ENCODE measurements around the gene RXRA.

The RXRA gene

DNA sequence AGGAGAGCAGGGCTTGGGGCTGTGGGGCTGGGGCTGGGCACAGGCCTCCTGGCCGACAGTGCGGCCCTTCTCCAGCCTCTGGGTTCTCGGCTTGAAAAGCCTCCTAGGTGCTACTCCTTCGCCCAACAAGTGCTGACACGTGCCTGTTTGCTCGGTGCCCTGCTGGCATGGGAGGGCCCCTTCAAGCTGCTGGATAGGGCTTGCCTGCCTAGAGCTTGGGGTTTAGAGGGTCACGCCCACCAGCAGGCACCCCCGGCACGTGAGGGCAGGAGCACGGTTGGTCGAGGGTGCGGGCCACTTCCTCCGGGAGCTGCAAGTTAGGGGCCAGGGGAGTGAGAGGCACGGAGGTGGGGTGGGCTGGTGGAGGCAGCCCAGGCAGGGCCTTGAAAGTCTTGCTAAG, 106.2 kb downstream of the RXRA start:
- peak overlapping the region in 19 of 21 experiments; percentile 31 to 89 (median 68) for H3K27ac ChIP-seq

DNA sequence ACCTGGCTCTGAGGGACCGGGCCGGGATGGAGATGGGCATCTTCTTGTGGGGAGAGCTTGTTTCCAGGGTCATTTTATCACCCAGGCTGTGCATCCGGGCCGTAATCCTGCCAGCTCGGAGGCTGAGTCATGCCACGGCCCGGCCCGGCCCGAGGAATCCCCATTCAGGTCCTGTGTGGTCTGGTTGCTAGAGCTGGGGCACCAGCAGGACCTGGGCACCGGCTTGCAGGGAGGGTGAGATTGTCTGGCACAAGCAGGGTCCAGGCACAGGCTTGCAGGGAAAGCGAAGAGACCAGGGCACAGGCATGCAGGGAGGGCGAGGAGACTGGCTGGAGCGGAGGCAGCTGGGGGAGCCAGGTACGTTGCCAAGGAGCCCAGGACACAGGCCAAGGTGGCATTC, 106.8 kb downstream of the RXRA start:
- Histone ChIP-seq H3K27ac (peak overlapping the region in 18 of 21 experiments; percentile 35 to 89 (median 70)), H3K4me3 (no peak overlapping the region)

More for the DNA sequence above, 106.2 kb downstream of the RXRA start:
- H3K4me3 ChIP-seq = no peak overlapping the region

GRCh38 chr9:134433909-134434882, 107.9 kb downstream of the RXRA start:
- Histone ChIP-seq H3K4me3 (no peak overlapping the region), H3K27ac (peak overlapping the region in 19 of 21 experiments; percentile 47 to 89 (median 72))

DNA sequence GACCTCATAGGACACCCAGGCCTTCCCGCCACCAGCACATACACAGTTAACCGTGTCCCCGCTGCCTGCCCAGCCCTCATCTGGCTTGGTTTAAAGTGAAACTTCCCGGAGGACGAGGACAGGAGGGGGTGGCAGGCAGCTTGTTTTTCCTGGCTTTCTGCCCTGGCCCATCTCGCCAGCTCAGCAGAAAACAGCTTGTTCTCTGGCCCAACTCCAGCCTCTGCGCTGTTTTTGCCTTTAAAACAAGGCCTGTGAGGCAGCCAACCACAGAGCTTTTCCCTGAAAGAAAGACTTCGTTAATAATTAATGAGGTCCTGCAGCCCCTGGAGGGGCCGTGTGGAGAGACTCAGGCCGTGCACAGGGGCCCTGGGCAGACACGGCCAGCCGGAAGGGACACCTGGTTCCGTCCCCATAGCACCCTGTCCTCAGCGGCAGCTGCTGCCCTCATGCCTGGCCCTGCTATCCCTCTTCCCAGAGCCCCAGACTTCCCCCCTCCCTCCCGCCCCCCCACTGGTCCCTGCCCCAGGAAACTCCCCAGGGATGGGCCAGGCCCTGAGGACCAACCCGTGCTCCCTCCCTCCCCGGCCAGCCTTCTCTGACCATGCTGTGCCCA, 108.7 kb downstream of the RXRA start:
- Histone ChIP-seq H3K27ac (peak overlapping the region in 20 of 21 experiments; percentile 56 to 89 (median 72)), H3K4me3 (no peak overlapping the region)

- H3K27ac ChIP-seq = peak overlapping the region in 20 of 21 experiments; percentile 6 to 89 (median 68)
- H3K4me3 ChIP-seq = no peak overlapping the region
Observed at GRCh38 chr9:134435550-134436378, 109.5 kb downstream of the RXRA start.

GRCh38 chr9:134436379-134436762, 110.1 kb downstream of the RXRA start:
- H3K4me3 ChIP-seq = no peak overlapping the region
- H3K27ac ChIP-seq = peak overlapping the region in 13 of 21 experiments; percentile 25 to 89 (median 62)

DNA sequence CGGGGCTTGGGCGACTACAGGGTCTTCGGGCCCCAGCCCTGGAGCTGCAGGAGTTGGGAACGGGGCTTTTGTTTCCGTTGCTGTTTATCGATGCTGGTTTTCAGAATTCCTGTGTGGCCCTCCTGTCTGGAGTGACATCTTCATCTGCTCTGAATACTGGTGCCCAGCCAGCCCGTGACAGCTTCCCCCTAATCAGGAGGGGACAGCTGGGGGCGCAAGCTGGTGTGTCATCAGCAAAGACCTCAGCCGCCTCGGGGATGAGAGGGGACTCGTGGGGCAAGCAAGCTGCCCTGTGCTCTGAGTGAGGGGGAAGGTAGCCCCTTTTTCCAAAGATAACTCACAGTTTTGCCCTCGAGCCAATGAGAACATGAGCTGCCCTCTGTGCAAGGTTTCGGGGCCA, 110.7 kb downstream of the RXRA start:
- H3K27ac ChIP-seq = peak overlapping the region in 11 of 21 experiments; percentile 25 to 89 (median 58)
- no peak overlapping the region for H3K4me3 ChIP-seq

DNA sequence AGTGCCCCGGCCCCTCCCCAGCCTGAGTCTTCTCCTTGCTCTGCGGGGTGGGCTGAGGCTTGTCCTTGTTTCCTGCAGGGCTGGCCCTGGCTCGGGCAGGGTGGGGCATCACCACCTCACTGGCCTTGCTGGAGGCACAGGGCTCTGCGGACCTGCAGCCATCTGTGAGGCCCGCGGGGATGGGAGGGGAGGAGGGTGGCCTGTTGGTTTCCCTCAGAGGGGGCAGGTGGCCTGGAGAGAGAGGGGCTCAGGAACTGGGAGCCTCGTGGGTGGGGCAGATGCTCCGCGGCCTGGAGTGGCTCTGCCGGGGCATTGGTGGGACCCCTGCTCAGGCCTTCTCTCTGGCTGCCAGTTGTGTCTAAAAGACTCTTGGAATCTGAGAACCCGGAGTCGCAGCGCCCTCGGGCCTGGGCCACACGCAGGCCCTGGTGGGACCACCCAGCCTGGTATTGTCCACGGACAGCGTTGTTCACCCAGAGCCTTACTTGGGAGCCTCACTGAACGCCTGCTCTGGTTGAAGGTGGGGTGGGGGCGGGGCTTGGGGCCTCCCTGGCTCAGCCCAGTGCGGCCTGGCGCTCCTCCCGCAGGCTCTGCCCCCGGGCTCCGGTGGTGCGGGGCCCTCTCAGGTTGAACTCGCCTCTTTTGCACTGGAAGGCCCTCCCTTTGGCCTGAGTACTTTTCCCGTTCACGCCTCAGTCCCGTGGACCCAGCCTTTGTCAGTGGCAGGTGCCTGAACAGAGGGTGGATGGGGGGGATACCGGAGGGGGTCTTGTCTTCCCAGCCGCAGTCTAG, 111.3 kb downstream of the RXRA start:
- Histone ChIP-seq H3K4me3 (no peak overlapping the region), H3K27ac (peak overlapping the region in 10 of 21 experiments; percentile 18 to 77 (median 56))

GRCh38 chr9:134438195-134438788, 112.0 kb downstream of the RXRA start:
- Histone ChIP-seq H3K27ac (peak overlapping the region in 9 of 21 experiments; percentile 18 to 77 (median 55)), H3K4me3 (no peak overlapping the region)

- no peak overlapping the region for H3K27ac ChIP-seq
- no peak overlapping the region for H3K4me3 ChIP-seq
Observed at GRCh38 chr9:134439368-134439784, 113.1 kb downstream of the RXRA start.

DNA sequence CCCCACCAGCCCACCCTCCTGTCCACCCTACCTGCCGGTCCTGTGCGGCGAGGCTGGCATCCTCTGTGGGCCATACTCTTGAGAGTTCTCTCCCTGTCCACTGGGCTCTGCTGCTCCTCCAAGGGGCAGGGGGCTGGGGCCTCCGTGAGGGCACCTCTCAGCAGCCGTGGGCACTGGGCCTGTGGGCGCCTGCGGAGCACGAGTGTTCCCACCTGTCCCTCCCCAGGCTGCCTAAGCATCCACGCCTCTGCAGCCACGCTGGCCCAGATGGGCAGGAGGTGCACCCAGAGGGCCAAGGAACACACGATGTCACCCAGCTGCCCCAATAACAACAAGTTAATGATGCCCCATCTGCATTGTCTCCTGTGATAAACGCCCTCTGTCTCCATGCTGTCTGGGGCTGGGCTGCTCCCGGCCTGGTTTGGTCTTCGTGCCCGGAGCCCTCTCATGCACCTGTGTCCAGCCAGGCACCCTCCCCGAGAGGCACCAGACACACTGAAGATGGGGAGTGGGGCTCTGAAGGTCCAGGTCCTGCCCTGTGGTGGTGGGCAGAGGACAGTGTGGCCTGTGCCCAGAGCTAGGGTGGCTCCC, 114.5 kb downstream of the RXRA start:
- peak overlapping the region in 1 of 21 experiments; percentile 16 for H3K27ac ChIP-seq
- H3K4me3 ChIP-seq = no peak overlapping the region

DNA sequence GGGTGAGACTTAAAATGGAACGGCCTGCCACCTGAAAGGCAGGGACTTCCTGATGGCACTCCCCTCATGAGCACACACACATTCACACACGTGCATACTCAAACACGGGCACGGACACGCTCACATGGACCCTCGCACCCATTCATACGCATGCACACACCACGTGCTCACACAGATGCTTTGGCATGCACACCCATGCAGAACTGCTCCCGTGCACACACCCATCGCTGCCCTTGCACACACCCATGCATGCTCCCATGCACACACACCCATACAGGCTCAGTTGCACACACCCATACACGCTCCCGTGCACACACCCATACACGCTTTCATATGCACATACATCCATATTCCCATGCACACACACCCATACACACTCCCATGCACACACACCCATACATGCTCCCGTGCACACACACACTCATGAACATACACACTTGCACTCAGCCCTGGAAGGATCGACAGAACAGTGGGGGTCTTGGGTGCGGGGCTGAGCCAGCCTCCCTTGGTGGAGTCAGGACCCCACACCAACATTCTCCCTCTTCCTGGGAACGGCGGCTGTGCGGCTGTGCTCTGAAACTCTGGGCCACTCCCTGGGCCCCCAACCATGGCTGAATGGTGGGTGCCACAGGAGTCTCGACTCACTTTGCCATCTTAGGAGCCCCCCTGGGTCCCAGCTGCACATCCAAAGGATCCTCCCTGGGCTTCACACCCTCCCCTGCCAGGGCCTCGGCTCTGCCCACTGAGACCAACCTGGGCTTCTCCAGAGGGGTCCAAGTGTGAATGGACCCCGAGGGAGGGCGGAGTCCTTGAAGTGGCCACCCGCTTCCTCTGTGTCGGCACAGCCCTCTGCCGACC, 115.2 kb downstream of the RXRA start:
- Histone ChIP-seq H3K27ac (peak overlapping the region in 3 of 21 experiments; percentile 4 to 79 (median 5)), H3K4me3 (no peak overlapping the region)

- peak overlapping the region in 1 of 7 experiments; percentile 6 for H3K4me3 ChIP-seq
- H3K27ac ChIP-seq = peak overlapping the region in 6 of 21 experiments; percentile 0 to 79 (median 4)
Observed at GRCh38 chr9:134442085-134442474, 115.8 kb downstream of the RXRA start.

DNA sequence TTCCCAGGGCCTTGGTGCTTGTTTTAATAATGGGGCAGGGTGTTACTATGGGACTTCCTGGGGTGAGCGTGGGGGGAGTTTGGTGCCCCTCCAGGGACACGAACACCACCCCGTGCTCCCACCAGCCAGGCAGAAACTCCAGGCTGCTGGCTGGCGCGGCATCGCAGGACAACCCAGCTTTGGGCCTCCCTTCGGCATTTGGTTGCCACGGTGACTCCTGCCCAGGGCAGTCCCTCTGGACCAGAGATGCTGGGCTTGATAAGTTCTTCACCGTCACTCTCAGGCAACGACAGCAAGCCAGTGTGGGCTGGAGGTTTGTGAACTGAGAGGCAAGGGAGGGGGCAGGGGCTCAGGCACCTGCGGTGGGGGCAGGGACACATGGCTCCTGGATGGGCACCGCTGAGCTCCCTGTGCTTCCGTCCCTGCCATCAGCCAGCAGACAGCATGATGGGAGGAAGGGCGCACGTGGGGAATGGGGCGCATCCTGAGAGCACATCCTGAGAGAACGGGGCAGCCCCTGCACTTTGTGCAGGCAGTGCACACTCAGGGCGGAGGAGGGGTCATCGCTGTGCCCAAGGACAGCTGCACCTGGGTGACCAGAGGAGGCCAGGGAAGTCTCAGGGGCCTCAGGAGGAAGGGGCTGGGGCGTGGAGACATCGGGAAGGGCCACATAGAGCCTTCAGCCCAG, 116.4 kb downstream of the RXRA start:
- peak overlapping the region in 6 of 21 experiments; percentile 0 to 79 (median 4) for H3K27ac ChIP-seq
- peak overlapping the region in 1 of 7 experiments; percentile 6 for H3K4me3 ChIP-seq

- no peak overlapping the region for H3K4me3 ChIP-seq
- H3K27ac ChIP-seq = peak overlapping the region in 12 of 21 experiments; percentile 8 to 79 (median 46)
Observed at GRCh38 chr9:134443174-134444037, 117.2 kb downstream of the RXRA start.

- Histone ChIP-seq H3K27ac (peak overlapping the region in 8 of 21 experiments; percentile 0 to 79 (median 51)), H3K4me3 (no peak overlapping the region)
Observed at GRCh38 chr9:134444038-134444315, 117.7 kb downstream of the RXRA start.
